Uterine smooth muscle cell (primary cell): ENCODE data around the gene ASPRV1. TPM values are rescaled to one million over a fixed set of nuclear protein-coding genes. Genes with fewer than 3 reads are reported as not detected.

Source experiments
- total RNA-seq: library from RNA; depleted of rRNA; stranded (reverse); fragments of >200 nt; gene quantifications from 2 replicates; pipeline ENCODE4 v1.2.3, GENCODE V29; 2014

Gene ASPRV1
- 0.11 and 0.12 TPM in 2 replicates for total RNA-seq

GRCh38 chr2:69961496-69961895, at the start of gene ASPRV1:
TSS of gene ASPRV1 (minus strand) at chr2:69961631. CDS start at chr2:69961436, 195 bp downstream.

DNA sequence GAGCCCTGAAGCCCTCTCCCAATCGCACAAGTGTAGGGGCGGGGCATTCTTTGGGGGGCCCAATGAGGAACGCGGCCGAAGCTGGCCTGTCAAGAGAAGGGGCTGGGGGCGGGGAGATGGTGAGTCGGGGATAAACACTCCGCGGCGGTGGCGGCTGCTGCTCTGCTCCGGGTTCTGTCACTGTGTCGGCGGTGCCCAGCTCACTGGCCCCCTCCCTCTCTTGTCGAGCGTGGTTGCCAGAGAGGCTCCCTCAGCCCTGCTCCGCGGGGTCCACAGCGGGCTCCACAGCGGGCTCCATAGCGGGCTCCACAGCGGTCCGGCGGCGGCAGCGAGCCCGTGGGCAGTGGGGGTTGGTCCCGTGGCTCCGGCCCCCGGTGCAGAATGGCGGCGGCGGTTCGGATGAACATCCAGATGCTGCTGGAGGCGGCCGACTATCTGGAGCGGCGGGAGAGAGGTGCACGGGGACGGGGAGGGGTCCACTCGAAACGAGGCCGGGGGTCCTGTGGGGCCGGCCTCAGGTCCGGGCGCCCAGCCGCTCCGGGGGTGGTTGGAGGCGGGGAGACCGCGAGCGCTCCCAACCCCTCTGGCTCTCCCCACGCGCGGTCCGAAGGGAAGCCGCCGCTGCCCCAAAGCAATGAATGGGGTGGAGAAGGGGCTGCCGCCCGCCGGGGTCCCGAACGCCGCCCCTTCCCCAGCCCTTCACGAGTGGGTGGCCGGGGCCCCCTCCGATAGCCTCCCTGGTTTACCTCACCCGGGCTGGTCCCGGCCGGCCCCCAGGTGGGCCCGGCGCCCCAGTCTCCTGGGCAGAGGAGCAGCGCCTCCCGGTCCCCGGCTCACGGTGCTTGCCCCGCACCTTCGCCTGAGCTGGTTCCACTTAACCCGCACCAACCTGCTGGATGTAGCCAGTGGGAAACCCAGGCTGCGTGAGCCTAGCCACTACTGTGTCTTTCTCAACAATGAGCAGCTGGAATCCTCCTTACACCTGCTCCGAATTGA, 46.2 kb downstream of the ASPRV1 start, which contains the start of gene MXD1:
Gene MXD1, plus strand, starts transcription at position 160 of the 996 bp plus-strand sequence. Its CDS starts 222 bp downstream, at position 382.

Other genes starting within 250 kb of the ASPRV1 start
- 17.2 and 36.2 TPM in 2 replicates for gene ANXA4, start 219.5 kb downstream of the ASPRV1 start, total RNA-seq
- 7.3 and 8.6 TPM in 2 replicates for gene GMCL1, start 132.0 kb downstream of the ASPRV1 start, total RNA-seq
- 46.1 and 61.5 TPM in 2 replicates for gene SNRNP27, start 67.7 kb downstream of the ASPRV1 start, total RNA-seq
- 5.1 and 12.2 TPM in 2 replicates for gene MXD1, start 46.5 kb downstream of the ASPRV1 start, total RNA-seq
- gene PCBP1, start 125.8 kb upstream of the ASPRV1 start, total RNA-seq: 32.2 and 39.1 TPM in 2 replicates
- gene C2orf42, start 229.4 kb upstream of the ASPRV1 start, total RNA-seq: 14.2 and 20.0 TPM in 2 replicates